GM12891 (cell line): Measurements from ENCODE around the gene VSTM2B.

ENCODE experiments used
- POLR2A ChIP-seq: IDR thresholded peaks from 2 replicates; pipeline ENCODE4 v1.6.1; 2011; ENCODE audit warnings: low read depth, low read length, control low read depth
- POLR2AphosphoS5 ChIP-seq: IDR thresholded peaks from 2 replicates; pipeline ENCODE4 v1.6.1; 2011; ENCODE audit warnings: low read depth, low read length, control low read depth
- TAF1 ChIP-seq: IDR thresholded peaks from 2 replicates; pipeline ENCODE4 v1.6.1; 2011; ENCODE audit warnings: low read depth, low read length, control low read depth

GRCh38 chr19:29521291-29522075, 4.3 kb upstream of the VSTM2B start:
- no peak for TF ChIP-seq POLR2A
- no peak for TF ChIP-seq POLR2AphosphoS5
- TF ChIP-seq TAF1: no peak
